ENCODE results near the gene TBK1. TPM values are rescaled to one million over a fixed set of nuclear protein-coding genes. Genes with fewer than 3 reads are reported as not detected.

The TBK1 gene
- total and polyA plus RNA-seq, 7 donors, result 11.7 to 30.0 (median 23.5) TPM

DNA sequence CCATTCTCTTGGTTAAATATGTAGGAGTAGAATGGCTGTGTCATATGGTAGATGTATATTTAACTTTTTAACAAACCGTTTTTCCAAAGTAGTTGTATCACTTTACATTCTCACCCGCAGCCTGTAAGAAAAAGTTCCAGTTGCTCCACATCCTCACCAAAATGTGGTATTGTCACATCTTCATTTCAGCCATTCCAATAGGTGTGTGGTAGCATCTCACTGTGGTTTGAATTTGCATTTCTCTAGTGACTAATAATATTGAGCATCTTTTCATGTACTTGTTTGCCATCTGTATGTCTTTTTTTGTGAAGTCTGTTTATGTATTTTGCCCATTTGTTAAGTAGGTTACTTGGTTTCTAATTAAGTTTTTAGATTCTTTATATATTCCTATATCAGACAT, 78.6 kb downstream of the TBK1 start:
- intact Hi-C loops (cut with DNase I), result no loop called here
- Histone ChIP-seq H3K36me3 (no peaks in the 10 kb centered on the region), H3K9me3 (no peaks in the 10 kb centered on the region), H3K4me3 (no peak overlapping the region), H3K27ac (no peak overlapping the region), H3K4me1 (no peaks in the 10 kb centered on the region), H3K27me3 (no peaks in the 10 kb centered on the region)
- TF ChIP-seq POLR2A (IDR thresholded peaks at IDR 0.05) (no peak), POLR2AphosphoS5 (IDR thresholded peaks at IDR 0.05) (no peak), EP300 (IDR thresholded peaks at IDR 0.05) (no peak)
- TF ChIP-seq, protein P1, sequence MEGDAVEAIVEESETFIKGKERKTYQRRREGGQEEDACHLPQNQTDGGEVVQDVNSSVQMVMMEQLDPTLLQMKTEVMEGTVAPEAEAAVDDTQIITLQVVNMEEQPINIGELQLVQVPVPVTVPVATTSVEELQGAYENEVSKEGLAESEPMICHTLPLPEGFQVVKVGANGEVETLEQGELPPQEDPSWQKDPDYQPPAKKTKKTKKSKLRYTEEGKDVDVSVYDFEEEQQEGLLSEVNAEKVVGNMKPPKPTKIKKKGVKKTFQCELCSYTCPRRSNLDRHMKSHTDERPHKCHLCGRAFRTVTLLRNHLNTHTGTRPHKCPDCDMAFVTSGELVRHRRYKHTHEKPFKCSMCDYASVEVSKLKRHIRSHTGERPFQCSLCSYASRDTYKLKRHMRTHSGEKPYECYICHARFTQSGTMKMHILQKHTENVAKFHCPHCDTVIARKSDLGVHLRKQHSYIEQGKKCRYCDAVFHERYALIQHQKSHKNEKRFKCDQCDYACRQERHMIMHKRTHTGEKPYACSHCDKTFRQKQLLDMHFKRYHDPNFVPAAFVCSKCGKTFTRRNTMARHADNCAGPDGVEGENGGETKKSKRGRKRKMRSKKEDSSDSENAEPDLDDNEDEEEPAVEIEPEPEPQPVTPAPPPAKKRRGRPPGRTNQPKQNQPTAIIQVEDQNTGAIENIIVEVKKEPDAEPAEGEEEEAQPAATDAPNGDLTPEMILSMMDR (IDR thresholded peaks at IDR 0.05), result no peak
- 87 to 90% methylated on average over 2 of the region's 2 CpGs for WGBS, 2 donors
- DNase-seq, result no peak

GRCh38 chr12:64531665-64532334, 79.9 kb downstream of the TBK1 start:
- Histone ChIP-seq H3K9me3 (no peaks in the 10 kb centered on the region), H3K4me3 (no peak overlapping the region), H3K4me1 (no peaks in the 10 kb centered on the region), H3K36me3 (no peaks in the 10 kb centered on the region), H3K27ac (no peak overlapping the region), H3K27me3 (no peaks in the 10 kb centered on the region)
- intact Hi-C loops (cut with DNase I), result no loop called here
- DNase-seq, result no peak
- no peak for TF ChIP-seq POLR2AphosphoS5 (IDR thresholded peaks at IDR 0.05)
- TF ChIP-seq EP300 (IDR thresholded peaks at IDR 0.05), result no peak
- TF ChIP-seq POLR2A (IDR thresholded peaks at IDR 0.05), result no peak
- TF ChIP-seq, protein P1 (IDR thresholded peaks at IDR 0.05), result no peak
- 82 to 83% methylated on average over 10 of the region's 10 CpGs for WGBS, 2 donors

DNA sequence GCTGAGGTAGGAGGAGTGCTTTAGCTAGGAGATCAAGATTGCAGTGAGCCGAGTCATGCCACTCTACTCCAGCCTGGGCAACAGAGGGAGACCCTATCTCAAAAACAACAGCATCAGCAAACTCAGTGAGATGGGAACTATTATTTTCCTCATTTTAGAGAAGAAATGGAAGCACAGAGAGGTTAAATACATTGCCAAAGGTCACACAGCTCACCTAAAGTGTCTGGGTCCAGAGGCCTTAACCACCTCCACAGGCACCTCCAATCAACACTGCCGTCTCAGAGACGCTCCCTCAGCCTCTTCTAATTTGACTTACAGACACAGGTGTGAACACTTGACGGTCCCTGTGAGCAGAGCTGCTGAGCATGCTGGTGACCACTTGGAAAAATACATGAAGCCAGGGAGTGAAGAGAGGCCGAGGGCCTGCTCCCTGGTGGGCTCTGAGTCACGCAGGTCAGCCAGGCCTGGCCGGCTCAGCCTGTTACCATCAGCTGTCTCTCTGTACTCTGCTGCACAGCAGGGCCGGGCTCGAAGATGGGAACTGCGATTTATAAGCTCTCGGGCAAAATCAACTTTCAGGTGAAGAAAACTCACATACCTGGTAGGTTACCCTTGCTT, 80.9 kb downstream of the TBK1 start:
- 94 to 96% methylated on average over 11 of the region's 11 CpGs for WGBS, 2 donors
- Histone ChIP-seq H3K4me3 (no peak overlapping the region), H3K27me3 (no peaks in the 10 kb centered on the region), H3K36me3 (no peaks in the 10 kb centered on the region), H3K27ac (no peak overlapping the region), H3K9me3 (no peaks in the 10 kb centered on the region), H3K4me1 (no peaks in the 10 kb centered on the region)
- intact Hi-C loops (cut with DNase I), result no loop called here
- DNase-seq, result no peak
- TF ChIP-seq POLR2AphosphoS5 (IDR thresholded peaks at IDR 0.05), result no peak
- TF ChIP-seq POLR2A (IDR thresholded peaks at IDR 0.05), result no peak
- TF ChIP-seq EP300 (IDR thresholded peaks at IDR 0.05), result no peak
- TF ChIP-seq, protein P1 (IDR thresholded peaks at IDR 0.05), result no peak

DNA sequence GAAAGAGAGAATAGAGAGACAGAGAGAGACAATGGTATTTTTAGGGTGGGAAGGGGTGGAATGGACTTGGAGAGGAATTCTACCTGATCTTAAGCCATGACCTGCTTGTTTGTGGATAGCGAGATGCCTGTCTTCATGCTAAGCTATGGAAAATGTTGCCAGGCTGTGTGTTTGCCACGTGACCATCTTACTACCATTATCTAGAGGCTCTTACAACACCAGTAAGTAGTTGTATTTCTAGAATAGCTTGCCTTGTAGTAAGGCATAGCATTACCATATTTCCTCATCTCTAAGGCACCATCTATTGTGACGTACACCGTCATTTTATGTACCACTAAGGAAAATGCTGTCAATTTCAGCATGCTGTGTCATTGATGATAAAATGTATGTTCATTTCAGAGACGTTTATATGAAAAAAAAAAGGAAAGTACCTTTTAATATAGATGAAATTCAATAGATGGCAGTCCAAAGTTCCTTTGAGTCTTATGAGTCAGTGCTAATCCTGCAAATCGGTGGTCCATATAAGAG, 82.8 kb downstream of the TBK1 start:
- DNase-seq, result no peak
- H3K27ac ChIP-seq, result no peak overlapping the region
- WGBS, 2 donors, result 81 to 85% methylated on average over 6 of the region's 6 CpGs
- intact Hi-C loops (cut with DNase I), result no loop called here
- H3K4me1 ChIP-seq, result no peaks in the 10 kb centered on the region
- TF ChIP-seq POLR2AphosphoS5 (IDR thresholded peaks at IDR 0.05), result no peak
- TF ChIP-seq POLR2A (IDR thresholded peaks at IDR 0.05), result no peak
- no peak for TF ChIP-seq EP300 (IDR thresholded peaks at IDR 0.05)
- TF ChIP-seq, protein P1 (IDR thresholded peaks at IDR 0.05), result no peak
- no peaks in the 10 kb centered on the region for H3K36me3 ChIP-seq
- no peak overlapping the region for H3K4me3 ChIP-seq
- no peaks in the 10 kb centered on the region for H3K9me3 ChIP-seq
- H3K27me3 ChIP-seq, result no peaks in the 10 kb centered on the region
